Nucleus accumbens (tissue), 56 donors: ENCODE data around the gene STK32C.

Source experiments
- DNase-seq, 56 donors: peaks; one replicate each; lab custom pipeline; 2025; lab: John Stamatoyannopoulos, UW

The STK32C gene

DNA sequence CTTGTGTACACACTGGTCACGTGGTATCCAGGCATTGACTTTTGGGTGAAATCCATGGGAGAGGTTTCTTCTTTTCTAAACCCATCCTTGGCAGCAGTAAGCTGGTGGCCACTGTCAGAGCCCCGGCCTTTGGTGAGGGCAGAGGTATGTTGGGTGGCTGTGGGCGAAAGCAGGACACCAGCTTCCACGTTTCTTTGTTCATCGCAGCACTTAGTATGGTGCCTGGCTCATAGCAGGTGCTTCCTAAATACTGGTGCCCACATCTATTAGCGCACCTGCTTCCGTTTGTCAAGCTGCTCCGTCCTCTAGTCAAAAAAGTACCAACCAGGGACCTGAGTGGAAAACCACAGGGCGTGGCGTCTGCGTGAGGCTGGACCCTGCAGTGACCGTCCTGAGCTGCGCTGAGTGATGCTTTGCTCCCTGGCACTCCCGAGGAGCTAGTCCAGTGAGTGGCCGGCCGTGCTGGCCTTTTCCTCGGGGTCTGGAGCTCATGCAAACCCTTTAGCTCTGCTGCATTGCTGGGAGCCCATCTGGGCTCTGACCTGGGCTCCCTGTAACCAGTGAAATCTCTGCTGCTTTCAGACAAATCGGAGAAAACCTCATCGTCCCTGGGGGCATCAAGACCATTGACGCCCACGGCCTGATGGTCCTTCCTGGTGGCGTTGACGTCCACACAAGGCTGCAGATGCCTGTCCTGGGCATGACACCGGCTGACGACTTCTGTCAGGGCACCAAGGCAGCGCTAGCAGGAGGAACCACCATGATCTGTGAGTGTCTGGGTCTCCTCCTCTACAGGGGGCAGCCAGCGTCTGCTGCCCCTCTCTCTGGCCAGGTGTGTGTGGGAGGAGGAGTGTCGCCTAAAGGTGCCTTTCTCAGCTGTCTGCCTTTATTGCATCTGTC is 115.4 kb downstream of the STK32C start:
- DNase-seq, result no peak

- DNase-seq, result no peak
Measured at GRCh38 chr10:132189810-132190422, 117.8 kb downstream of the STK32C start.

DNA sequence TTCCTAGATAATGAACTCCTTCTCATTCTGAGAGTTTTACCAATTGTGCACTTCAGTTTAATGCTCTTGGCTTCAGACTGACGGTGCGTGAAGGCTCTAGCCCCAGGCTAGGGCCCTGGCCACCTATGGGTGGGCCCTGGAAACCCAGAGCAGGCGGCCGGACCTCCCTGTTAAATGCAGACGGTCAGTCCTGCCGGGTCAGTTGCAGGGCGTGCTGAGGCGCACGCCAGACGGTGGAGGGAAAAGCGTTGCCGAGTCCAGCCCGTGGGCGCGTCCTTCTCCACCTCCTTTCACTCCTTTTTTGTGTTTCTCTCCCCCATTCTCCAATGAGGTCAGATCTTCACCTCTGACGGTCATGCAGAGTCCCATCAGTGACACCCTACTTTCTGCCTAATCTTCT is 118.7 kb downstream of the STK32C start:
- no peak for DNase-seq

DNA sequence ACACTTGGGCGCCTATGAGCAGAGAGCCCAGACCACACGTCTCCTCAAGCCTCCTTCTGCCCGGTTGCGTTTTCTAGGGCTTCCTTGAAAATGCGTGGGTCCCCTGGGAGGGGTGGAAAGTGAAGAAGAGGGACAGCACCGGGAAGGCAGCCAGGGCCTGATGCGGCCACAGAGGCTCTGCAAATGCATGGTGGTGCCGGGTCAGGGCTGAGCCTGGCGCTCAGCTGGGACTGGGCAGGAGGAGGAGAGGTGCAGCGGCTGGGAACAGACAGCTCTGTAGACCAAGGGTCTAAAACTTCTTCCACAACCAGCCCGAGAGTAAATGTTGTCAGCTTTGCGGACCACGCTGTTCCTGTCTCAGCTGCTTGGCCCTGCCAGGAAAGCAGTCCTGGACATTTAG is 119.4 kb downstream of the STK32C start:
- DNase-seq, result peak in 1 of 56 donors; percentile 41

DNA sequence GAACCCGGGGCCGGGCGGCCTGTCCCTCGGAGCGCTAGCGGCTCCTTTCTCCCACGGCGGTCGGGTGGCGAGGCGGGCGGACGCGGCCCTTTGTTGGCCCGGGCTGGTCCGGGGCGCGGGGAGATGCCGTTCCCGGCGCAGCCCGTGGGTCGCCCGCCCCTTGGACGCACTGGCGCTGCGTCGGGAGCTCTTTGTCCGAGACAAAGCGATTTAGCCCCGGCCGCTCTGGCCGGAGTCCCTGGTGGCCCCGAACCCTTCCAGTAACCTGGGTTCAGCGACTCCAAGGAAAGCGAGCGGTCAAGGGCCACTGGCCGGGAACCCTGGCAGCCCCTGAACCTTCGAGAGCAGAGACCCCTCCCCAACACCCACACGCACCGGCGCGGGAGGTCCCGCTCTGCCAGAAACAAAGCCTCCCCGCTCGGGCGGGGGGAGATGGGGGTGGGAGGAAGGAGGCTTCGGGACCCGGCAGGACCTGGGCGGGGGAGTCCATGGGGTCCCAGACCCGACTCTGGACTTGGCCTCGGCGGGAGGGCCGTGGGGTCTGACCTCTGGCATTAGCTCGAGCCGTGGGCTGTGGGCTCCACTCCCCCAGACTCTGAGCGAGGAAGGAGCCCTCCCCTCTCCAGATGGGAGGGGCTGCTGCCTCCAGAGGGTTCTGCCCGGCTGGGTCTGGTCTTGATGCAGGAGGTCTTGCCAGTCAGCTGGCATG is 120.2 kb downstream of the STK32C start:
- DNase-seq, result peak in 2 of 56 donors; percentile 12 to 62

DNA sequence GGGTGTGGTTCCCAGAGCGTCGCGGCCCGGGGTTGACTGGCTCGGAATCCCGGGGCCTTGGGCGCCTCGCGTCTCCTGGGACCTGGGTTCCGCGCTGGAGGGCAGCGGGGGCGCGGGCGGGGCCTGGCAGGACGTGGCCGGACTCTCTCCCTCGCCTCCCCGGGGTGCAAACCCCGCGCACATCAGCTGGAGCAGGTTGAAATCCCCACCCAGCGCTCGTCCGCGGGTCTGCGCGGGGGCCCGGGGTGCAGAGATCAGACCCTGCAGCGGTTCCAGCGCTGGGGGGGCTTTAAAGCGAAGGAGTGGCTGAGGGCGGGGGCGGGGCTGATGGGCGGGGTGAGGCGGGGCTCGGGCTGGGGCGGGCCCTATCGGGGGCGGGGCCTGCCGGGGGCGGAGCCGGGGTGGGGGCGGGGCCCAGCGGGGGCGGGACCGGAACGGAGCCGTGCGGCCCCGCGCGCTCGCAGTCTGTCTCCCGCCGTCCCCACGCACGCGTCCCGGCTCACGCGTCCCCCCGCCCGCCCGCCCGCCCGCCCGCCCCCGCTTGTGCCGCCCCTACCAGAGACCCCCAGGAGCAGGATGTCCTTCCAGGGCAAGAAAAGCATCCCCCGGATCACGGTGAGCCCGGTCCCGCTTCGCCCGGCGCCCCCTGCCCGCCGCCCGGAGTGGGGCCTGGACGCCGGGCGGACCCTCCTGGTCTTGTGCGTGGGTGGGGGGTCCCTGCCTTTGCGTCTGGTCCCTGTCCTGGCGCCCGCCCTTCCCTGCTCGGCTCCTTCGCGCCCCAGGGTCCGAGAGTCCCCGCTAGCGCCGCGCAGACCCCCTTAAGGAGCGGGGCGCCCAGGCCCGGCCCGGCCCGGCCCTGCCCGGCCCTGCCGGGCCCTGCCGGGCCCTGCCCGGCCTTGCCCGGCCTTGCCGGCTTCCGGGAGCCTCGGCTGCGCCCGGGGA is 121.0 kb downstream of the STK32C start, which contains the start of gene DPYSL4:
Gene DPYSL4, plus strand, starts transcription at position 461 of the 942 bp plus-strand sequence. Its CDS starts 116 bp downstream, at position 577.
- peak in 40 of 56 donors; percentile 18 to 80 (median 50) for DNase-seq

DNA sequence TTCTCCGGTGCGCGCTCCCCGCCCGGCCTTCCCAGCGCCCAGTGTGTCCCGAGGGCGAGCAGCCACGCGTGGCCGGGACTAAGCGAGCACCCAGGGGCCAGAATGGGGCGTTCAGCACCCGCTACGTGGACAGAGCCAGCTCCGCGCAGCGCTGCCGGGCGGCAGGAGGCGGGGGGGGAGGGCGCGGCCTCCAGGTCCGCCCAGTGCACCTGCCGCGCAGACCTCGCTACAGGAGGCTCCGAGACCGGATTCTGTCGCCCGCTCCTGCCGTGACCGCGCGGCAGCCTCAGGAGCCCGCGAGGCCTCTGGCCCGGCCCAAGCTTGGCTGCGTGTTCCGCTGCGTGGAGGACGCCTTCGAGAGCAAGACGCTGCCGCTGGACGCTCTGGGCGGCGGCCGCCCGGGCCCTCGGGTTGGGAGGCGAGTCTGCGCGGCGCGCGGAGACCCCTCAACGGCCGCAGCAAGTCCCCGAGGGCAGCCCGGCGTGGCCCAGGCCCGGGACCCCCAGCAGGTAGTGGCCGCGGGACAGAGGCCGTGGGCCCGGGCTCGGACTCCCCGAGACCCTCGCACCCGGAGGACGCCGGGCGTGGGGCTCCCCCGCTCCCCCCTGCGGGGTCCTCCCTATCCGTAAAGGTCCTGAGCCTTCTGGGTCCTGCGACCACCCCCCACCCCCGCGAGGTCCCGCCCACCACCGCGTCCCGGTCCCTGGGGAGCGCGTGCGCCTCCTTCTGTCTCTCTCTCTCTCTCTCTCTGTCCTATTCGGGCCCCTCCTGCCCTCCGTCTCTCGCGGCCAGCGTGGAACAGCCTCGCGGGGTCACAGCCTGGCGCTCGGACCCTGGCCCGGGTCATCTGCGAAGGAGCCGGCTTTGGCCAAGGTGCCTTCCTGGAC is 121.9 kb downstream of the STK32C start:
- DNase-seq, result peak in 6 of 56 donors; percentile 17 to 46 (median 28)

DNA sequence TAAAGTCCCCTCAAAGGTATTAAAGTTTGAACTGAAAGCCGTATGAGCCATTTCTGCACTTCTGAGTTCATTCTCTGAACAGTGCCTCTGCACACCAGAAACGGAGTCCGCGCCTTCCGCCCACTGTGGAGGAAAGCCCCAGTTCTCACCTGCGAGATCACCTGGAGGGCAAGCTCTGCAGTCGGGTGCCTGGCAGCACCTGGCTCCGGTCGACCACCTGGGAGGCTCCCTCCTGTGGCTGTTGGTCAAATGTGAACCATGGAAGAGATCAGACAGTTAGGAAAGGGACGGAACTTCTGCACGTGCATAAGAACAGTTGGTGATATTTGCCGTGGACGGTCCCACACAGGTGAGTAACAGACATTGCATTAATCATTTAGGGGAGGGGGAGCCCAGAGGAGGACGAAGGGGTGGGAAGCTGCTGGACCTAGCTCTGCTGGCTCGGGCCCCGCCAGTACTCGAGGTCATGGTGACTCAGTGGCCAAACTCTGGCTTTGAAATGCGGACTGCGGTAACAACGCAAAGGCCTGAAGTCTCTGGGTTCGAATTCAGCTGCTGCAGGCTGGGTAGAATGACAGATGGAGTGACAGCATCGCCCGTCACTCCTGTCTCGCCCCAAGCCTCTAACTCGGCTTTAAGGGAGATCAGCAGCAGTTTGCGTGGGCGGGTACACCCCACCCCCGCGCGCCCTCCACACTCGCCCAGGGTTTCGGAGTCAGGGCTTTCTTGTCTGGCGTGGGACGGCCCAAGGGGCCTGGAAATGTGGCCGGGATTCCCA is 122.7 kb downstream of the STK32C start:
- no peak for DNase-seq

DNA sequence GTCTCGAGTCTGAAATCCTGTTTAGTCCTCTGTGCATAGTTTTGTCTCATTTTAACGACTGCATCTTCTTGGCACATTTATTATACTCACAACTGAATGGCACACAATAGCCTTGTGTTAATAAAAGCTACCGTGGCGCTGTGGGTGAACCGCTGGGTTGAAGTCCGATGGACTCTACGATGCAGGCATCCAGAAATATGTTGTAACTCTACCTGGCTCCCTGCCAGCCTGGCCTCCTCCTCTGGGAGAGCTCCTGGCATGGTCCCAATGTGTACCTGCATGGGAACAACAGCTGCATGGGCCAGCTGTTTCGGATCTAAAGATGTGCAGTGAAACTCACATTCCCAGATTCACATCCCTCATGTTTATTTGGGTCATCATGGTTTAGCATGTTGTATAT is 124.7 kb downstream of the STK32C start:
- peak in 1 of 56 donors; percentile 27 for DNase-seq

DNA sequence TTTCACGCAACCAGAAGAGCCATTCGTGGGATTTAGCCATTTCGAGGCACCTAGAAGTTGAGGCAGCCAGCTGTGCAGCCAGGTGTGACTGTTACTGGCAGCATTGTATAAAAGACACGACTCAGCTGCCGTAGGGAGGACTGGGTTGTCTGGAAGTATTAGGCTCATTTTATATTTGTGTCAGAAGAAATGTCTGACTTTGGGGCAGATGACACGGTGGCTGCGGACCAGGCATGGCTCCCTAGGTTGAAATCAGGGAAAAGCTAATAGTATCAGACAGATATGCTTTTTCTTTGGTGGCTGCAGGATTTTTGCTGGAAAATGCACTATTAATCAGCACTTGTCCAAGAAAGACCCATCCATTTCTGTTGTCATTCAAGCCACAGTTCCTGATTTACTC is 125.2 kb downstream of the STK32C start:
- no peak for DNase-seq

- no peak for DNase-seq
Measured at GRCh38 chr10:132181691-132182425, 125.9 kb downstream of the STK32C start.

GRCh38 chr10:132180736-132181135 is 127.0 kb downstream of the STK32C start:
- DNase-seq, result no peak

DNA sequence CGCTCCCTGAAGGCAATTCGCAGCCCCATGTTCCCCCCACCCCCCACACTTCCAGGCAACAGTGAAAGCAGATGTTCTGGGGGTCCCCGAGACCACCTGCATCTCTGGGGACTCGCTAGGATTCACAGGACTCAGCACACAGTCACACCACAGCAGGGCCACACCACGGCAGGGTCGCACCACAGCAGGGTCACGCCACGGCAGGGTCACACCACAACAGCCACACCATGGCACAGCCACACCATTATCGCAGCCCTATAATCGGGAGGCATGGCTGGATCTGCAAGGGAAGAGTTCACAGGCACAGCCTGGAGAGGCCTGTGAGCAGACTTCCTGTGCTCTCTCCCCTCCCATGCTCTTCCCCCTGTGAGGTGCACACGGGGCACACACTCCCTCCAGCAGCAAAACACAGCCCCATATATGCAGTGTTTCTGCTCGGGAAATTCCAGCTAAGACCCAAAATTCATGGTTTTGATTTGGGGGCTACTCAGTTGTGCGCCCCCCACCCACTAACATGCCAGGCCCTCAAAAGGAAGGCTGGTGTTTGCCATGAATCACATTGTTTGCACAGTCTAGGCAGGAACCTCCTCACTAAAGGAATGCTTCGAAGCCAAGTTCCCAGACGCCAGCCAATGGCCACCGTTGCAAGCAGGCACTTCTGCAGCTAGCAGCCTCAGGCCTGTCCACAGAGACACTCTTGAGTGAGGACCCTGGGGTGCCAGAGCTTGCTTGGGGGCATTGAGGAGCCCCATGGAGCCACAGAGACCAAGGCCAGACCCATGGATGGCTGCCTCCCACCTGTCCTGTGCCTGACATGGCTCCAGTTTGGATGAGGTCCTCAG is 128.0 kb downstream of the STK32C start:
- no peak for DNase-seq

DNA sequence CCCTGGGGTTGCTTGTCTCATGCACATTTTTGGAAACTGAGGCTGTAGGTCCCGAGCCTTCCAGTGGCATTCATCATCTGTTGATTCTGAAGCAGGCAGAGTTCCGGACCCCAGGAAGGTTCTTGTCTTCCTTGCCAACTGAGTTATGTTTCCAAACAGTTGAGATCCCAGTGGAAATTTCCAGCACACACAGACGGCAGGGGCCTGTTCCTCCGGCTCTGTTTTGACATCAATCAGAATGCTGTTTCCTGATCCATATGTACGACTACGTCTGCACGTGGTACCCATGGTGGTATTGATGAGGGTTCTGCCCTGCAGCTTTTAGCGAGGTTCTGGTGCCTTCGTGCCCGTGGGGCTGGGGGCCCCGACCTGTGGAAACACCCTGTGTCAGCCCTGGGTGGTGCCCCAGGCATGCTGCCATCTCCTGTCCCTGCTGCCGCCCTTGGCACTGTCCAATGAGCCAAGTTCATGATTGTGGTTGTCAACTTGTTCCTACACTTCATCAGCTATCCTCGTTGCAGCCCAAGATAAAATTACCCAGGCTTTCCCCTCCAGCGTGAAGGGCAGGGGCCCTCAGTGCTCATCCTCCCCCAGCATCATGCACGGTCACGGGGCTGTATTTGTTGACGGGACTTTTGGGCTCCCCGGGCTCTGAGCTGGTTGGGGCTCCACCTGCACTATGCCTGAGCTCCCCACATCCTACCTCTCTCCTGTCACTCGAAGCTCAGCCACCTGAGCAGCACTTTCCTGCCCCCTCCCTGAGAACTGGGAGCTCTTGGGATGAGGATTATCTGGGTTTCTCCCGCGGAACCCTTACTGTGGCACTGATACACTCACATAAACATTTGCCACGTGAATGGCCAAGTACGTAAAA is 128.8 kb downstream of the STK32C start:
- DNase-seq, result no peak

DNA sequence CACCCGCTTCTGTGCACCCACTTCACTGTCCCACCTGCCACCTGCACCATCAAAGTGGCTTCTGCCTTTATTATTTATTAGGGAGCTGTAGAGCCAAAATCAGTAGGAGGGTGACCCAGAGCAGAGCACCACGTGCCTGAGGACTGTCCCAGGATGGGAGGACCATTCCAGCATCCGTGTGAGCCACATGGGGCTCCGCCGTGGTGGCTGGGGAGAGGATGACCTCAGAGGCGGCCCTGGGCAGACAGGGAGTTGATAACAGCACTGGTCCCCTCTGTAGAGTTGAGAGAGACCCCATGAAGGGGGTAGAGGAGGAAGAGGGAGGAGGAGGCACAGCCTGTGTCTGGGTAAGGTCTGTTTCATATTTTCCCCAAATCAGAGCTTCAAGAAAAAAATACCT is 129.7 kb downstream of the STK32C start:
- no peak for DNase-seq
